H7 (cell line): ENCODE results near the gene P2RY4. TPM values are rescaled to one million over a fixed set of nuclear protein-coding genes. Genes with fewer than 3 reads are reported as not detected.
"Not testable (repeated sequence)": the region's sequence is repeated elsewhere in the genome, so short reads cannot be mapped to it uniquely, and the experiment has no call there.

Experiments used
- DNase-seq: peaks from one replicate; pipeline ENCODE4 v3.0.0; 2012
- H3K27me3 ChIP-seq: 2 replicates; pipeline ENCODE4 v1.6.0; 2011; ENCODE audit warnings: mild to moderate bottlenecking, low read length; ENCODE audit not compliant: control insufficient read depth, insufficient read depth
- H3K36me3 ChIP-seq: replicated peaks from 2 replicates; pipeline ENCODE4 v1.5.1; 2011; ENCODE audit warnings: low read length; ENCODE audit not compliant: control insufficient read depth, insufficient read depth
- H3K4me3 ChIP-seq: 2 replicates; pipeline ENCODE4 v1.5.1; 2011; ENCODE audit warnings: low read depth, mild to moderate bottlenecking, control low read depth, low read length, moderate library complexity; ENCODE audit not compliant: insufficient read depth
- total RNA-seq: library from RNA; depleted of rRNA; stranded (reverse); fragments of >200 nt; shearing (Covaris generic); gene quantifications from 2 replicates; pipeline ENCODE4 v1.2.3, GENCODE V29; 2014; rRNA removed

The P2RY4 gene
- total RNA-seq, 1 experiment from 2014 or later, result not detected

DNA sequence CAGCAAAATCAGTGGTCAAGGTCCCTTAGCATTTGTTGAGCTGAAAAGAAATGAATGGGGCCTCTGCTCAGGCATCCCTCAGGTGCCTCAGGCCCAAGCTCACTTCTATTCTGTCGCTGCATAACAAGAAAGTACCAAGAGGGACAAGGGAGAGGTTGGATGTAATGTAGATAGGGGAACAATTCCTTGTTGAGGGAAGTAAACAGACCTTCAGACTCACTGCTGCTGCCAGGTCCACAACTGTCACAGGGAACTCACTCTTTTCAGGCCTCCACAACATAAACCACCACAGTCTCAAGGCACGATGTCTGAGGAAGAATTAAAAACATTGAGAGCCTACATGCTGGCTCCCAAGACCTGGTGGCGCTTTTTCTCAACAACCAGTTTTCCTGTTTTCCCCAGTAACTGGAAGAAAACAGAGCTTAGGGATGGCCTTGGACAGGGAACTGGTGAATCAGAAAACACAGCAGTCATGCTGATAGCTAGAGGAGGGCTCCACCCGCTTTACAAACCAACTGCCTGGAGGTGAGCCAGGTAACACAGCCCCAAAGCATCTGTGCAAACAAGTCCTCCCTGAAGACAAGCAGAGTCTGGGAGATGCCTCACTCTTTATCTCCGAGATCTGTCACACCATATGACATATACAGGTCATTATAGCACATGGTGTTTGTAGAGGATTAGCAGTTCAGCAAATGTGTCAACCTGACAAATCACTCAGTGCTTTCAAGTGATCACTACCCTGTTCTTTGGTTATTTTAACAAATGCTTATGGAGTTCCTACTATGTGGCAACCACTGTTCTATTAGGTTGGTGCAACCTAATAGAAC is 39.9 kb downstream of the P2RY4 start:
- no peaks in the 10 kb centered on the region for H3K36me3 ChIP-seq
- H3K4me3 ChIP-seq, result no peak overlapping the region
- DNase-seq, result no peak
- H3K27me3 ChIP-seq, result no peaks in the 10 kb centered on the region

DNA sequence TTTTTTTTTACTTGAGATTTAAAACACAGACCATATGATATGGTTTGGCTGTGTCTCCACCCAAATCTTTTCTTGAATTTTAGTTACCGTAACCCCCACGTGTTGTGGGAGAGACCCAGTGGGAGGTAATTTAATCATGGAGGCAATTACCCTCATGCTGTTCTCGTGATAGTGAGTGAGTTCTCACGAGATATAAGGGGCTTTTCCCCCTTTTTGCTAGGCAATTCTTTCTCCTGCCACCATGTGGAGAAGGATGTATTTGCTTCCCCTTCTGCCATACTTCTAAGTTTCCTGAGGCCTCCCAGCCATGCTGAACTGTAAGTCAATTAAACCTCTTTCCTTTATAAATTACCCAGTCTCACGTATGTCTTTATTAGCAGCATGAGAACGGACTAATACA is 50.4 kb downstream of the P2RY4 start:
- H3K27me3 ChIP-seq, DNase-seq, H3K4me3 ChIP-seq, H3K36me3 ChIP-seq: not testable (repeated sequence)

DNA sequence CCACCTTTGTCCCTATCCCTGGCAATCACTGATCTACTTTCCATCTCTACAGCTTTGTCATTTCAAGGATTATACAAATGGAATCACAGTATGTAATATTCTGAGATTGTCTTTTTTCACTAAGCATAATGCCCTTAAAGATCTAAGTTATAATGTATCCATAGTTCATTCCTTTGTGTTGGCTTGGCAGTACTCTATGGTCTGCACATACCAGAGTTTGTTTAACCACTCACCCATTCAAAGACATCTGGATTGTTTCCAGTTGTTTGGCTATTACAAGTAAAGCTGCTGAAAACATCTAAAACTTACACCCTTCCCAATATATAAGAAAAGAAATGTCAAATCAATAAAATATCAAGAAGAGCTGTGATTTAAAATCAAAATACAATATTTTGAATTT is 51.5 kb downstream of the P2RY4 start:
- Histone ChIP-seq H3K4me3 (no peak overlapping the region), H3K36me3 (no peaks in the 10 kb centered on the region), H3K27me3 (no peaks in the 10 kb centered on the region)
- DNase-seq, result no peak

Other genes starting within 250 kb of the P2RY4 start
- 0.26 TPM in 1 of 2 replicates, not detected in the other for gene AWAT2, start 210.3 kb downstream of the P2RY4 start, total RNA-seq
- gene OTUD6A, start 197.7 kb downstream of the P2RY4 start, total RNA-seq, result not detected in 2 replicates
- 47.5 and 57.2 TPM in 2 replicates for gene IGBP1, start 126.8 kb downstream of the P2RY4 start, total RNA-seq
- gene DGAT2L6, start 82.7 kb downstream of the P2RY4 start, total RNA-seq, result 0.07 TPM in 1 of 2 replicates, not detected in the other
- not detected in 2 replicates for gene AWAT1, start 25.5 kb downstream of the P2RY4 start, total RNA-seq
- gene ARR3, start 8.1 kb upstream of the P2RY4 start, total RNA-seq, result not detected in 2 replicates
- gene RAB41, start 22.0 kb upstream of the P2RY4 start, total RNA-seq, result not detected in 2 replicates
- gene PDZD11, start 29.7 kb upstream of the P2RY4 start, total RNA-seq, result 35.0 and 37.5 TPM in 2 replicates
- gene KIF4A, start 29.9 kb upstream of the P2RY4 start, total RNA-seq, result 25.7 and 36.0 TPM in 2 replicates
- 1.5 and 2.0 TPM in 2 replicates for gene GDPD2, start 163.1 kb upstream of the P2RY4 start, total RNA-seq
- gene DLG3, start 184.6 kb upstream of the P2RY4 start, total RNA-seq, result 31.5 and 42.3 TPM in 2 replicates